ENCODE data around the gene MAN1A2. TPM values are rescaled to one million over a fixed set of nuclear protein-coding genes. Genes with fewer than 3 reads are reported as not detected.

MAN1A2 gene
- total RNA-seq, 1 experiment from 2014 or later = 21.1 TPM

GRCh38 chr1:117416004-117416403 lies 48.8 kb downstream of the MAN1A2 start:
- Histone ChIP-seq H3K9me2 (replicated peaks; ENCODE audit: low read length) (no peaks in the 10 kb centered on the region), H3K4me1 (ENCODE audit: insufficient read depth, low read length) (peaks cover 22% of the 10 kb centered on the region), H2AFZ (ENCODE audit: low read length) (no peak overlapping the region), H3K4me3 (ENCODE audit: low read length) (no peak overlapping the region), H3K27ac (ENCODE audit: low read length) (no peak overlapping the region), H3K79me2 (ENCODE audit: low read length) (no peaks in the 10 kb centered on the region), H3K9ac (ENCODE audit: low read length) (no peak overlapping the region), H3K4me2 (ENCODE audit: low read length) (peak overlapping the region; percentile 17), H3K9me3 (ENCODE audit: low read length) (no peaks in the 10 kb centered on the region), H3F3A (ENCODE audit: low read length, unreplicated experiment) (peaks cover 3% of the 10 kb centered on the region), H3K27me3 (ENCODE audit: low read length) (no peaks in the 10 kb centered on the region), H3K36me3 (ENCODE audit: low read depth, low read length) (no peaks in the 10 kb centered on the region; the same call in 1 of the 2 replicates), H4K20me1 (ENCODE audit: low read length) (peaks cover 6% of the 10 kb centered on the region; the same call in 1 of the 2 replicates)
- DNase-seq (peak; percentile 59), ATAC-seq (peak; percentile 96)
- ChIA-PET POLR2A (ENCODE audit: unreplicated experiment) (interaction anchor here (0.6 kb wide), 1 partner anchor 49 kb away, joined by 4 read pairs; the partner anchor contains the start of gene MAN1A2), CTCF (no interaction called here)
- intact Hi-C loops (cut with micrococcal nuclease) = loop anchor here (5.0 kb wide), 1 partner anchor 44 kb away; no protein-coding TSS in a partner anchor
- no TSS peak for BruUV-seq (replicated peaks)
- TF ChIP-seq EZH2 (IDR thresholded peaks at IDR 0.05; ENCODE audit: low read length, unreplicated experiment) (no peak), EZH2phosphoT487 (IDR thresholded peaks at IDR 0.05; ENCODE audit: borderline replicate concordance, low read length) (no peak)
- TF ChIP-seq, protein P1, sequence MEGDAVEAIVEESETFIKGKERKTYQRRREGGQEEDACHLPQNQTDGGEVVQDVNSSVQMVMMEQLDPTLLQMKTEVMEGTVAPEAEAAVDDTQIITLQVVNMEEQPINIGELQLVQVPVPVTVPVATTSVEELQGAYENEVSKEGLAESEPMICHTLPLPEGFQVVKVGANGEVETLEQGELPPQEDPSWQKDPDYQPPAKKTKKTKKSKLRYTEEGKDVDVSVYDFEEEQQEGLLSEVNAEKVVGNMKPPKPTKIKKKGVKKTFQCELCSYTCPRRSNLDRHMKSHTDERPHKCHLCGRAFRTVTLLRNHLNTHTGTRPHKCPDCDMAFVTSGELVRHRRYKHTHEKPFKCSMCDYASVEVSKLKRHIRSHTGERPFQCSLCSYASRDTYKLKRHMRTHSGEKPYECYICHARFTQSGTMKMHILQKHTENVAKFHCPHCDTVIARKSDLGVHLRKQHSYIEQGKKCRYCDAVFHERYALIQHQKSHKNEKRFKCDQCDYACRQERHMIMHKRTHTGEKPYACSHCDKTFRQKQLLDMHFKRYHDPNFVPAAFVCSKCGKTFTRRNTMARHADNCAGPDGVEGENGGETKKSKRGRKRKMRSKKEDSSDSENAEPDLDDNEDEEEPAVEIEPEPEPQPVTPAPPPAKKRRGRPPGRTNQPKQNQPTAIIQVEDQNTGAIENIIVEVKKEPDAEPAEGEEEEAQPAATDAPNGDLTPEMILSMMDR (conservative IDR thresholded peaks at IDR 0.05; ENCODE audit: low read depth, low read length) = no peak

- Histone ChIP-seq H3K4me1 (ENCODE audit: insufficient read depth, low read length) (peaks cover 26% of the 10 kb centered on the region), H4K20me1 (ENCODE audit: low read length) (peaks cover 6% of the 10 kb centered on the region; the same call in 1 of the 2 replicates), H3K9ac (ENCODE audit: low read length) (no peak overlapping the region), H3K9me2 (replicated peaks; ENCODE audit: low read length) (no peaks in the 10 kb centered on the region), H3K79me2 (ENCODE audit: low read length) (no peaks in the 10 kb centered on the region), H3K27ac (ENCODE audit: low read length) (no peak overlapping the region), H3K4me3 (ENCODE audit: low read length) (no peak overlapping the region), H3F3A (ENCODE audit: low read length, unreplicated experiment) (peaks cover 3% of the 10 kb centered on the region), H3K27me3 (ENCODE audit: low read length) (no peaks in the 10 kb centered on the region), H3K36me3 (ENCODE audit: low read depth, low read length) (no peaks in the 10 kb centered on the region; the same call in 1 of the 2 replicates), H3K9me3 (ENCODE audit: low read length) (no peaks in the 10 kb centered on the region), H3K4me2 (ENCODE audit: low read length) (peak overlapping the region; percentile 17; the same call in 1 of the 2 replicates), H2AFZ (ENCODE audit: low read length) (no peak overlapping the region)
- ChIA-PET CTCF (no interaction called here), POLR2A (ENCODE audit: unreplicated experiment) (no interaction called here)
- no peak for TF ChIP-seq EZH2 (IDR thresholded peaks at IDR 0.05; ENCODE audit: low read length, unreplicated experiment)
- TF ChIP-seq, protein P1 (conservative IDR thresholded peaks at IDR 0.05; ENCODE audit: low read depth, low read length) = no peak
- TF ChIP-seq EZH2phosphoT487 (IDR thresholded peaks at IDR 0.05; ENCODE audit: borderline replicate concordance, low read length) = no peak
- TSS peak; percentile 11 for BruUV-seq (replicated peaks)
- ATAC-seq = no peak
- intact Hi-C loops (cut with micrococcal nuclease) = loop anchor here (5.0 kb wide), 1 partner anchor 44 kb away; no protein-coding TSS in a partner anchor
- no peak for DNase-seq
Measured at GRCh38 chr1:117416546-117417125, 49.4 kb downstream of the MAN1A2 start.

GRCh38 chr1:117425050-117425734 lies 57.9 kb downstream of the MAN1A2 start:
- Histone ChIP-seq H3K9ac (ENCODE audit: low read length) (no peak overlapping the region), H2AFZ (ENCODE audit: low read length) (no peak overlapping the region), H3K4me1 (ENCODE audit: insufficient read depth, low read length) (peaks cover 12% of the 10 kb centered on the region), H4K20me1 (ENCODE audit: low read length) (no peaks in the 10 kb centered on the region), H3K27ac (ENCODE audit: low read length) (no peak overlapping the region), H3K4me2 (ENCODE audit: low read length) (no peak overlapping the region), H3K79me2 (ENCODE audit: low read length) (no peaks in the 10 kb centered on the region), H3K36me3 (ENCODE audit: low read depth, low read length) (peaks cover 33% of the 10 kb centered on the region), H3K4me3 (ENCODE audit: low read length) (no peak overlapping the region), H3K27me3 (ENCODE audit: low read length) (no peaks in the 10 kb centered on the region), H3K9me3 (ENCODE audit: low read length) (peaks cover 13% of the 10 kb centered on the region), H3K9me2 (replicated peaks; ENCODE audit: low read length) (no peaks in the 10 kb centered on the region), H3F3A (ENCODE audit: low read length, unreplicated experiment) (no peaks in the 10 kb centered on the region)
- CTCF ChIA-PET = no interaction called here
- BruUV-seq (replicated peaks) = no TSS peak
- TF ChIP-seq, protein P1 (conservative IDR thresholded peaks at IDR 0.05; ENCODE audit: low read depth, low read length) = no peak
- TF ChIP-seq EZH2phosphoT487 (IDR thresholded peaks at IDR 0.05; ENCODE audit: borderline replicate concordance, low read length) = no peak
- no peak for TF ChIP-seq EZH2 (IDR thresholded peaks at IDR 0.05; ENCODE audit: low read length, unreplicated experiment)
- intact Hi-C loops (cut with micrococcal nuclease) = no loop called here
- no peak for ATAC-seq
- POLR2A ChIA-PET (ENCODE audit: unreplicated experiment) = no interaction called here
- no peak for DNase-seq
